Stimulated activated CD8-positive, alpha-beta memory T cell treated with anti-CD3 and anti-CD28 coated beads, Interleukin-7, amount 100 ng/mL, for 24 hours (primary cell): Measurements from ENCODE around the gene RNASE9.
A peak's percentile ranks its signal among the peaks of the same experiment; 100 is the strongest.
"Not testable (repeated sequence)": the region's sequence is repeated elsewhere in the genome, so short reads cannot be mapped to it uniquely, and the experiment has no call there.

Source experiments
- DNase-seq: peaks from one replicate; pipeline ENCODE4 v3.0.0-alpha.2; 2020; ENCODE audit warnings: low read depth

The RNASE9 gene

GRCh38 chr14:20560961-20561360 lies at the start of gene RNASE9:
RNASE9 (minus strand) TSS chr14:20561047.
- DNase-seq = no peak

- DNase-seq = peak; percentile 70
These were observed 49.3 kb upstream of the RNASE9 start for GRCh38 chr14:20610002-20610765.

- no peak for DNase-seq
These were observed 48.6 kb upstream of the RNASE9 start for GRCh38 chr14:20609215-20610001.

- no peak for DNase-seq
These were observed 47.7 kb upstream of the RNASE9 start for GRCh38 chr14:20608383-20609110.

- DNase-seq = no peak
These were observed 46.8 kb upstream of the RNASE9 start for GRCh38 chr14:20607617-20608016.

GRCh38 chr14:20606902-20607242 lies 46.0 kb upstream of the RNASE9 start:
- no peak for DNase-seq

GRCh38 chr14:20606190-20606901 lies 45.5 kb upstream of the RNASE9 start:
- no peak for DNase-seq

GRCh38 chr14:20603813-20604690 lies 43.2 kb upstream of the RNASE9 start:
- no peak for DNase-seq

- no peak for DNase-seq
These were observed 41.7 kb upstream of the RNASE9 start for GRCh38 chr14:20602583-20602982.

- DNase-seq = no peak
These were observed 40.7 kb upstream of the RNASE9 start for GRCh38 chr14:20601522-20601921.

- no peak for DNase-seq
These were observed 36.3 kb upstream of the RNASE9 start for GRCh38 chr14:20597108-20597507.

GRCh38 chr14:20595726-20596125 lies 34.9 kb upstream of the RNASE9 start:
- not testable (repeated sequence) for DNase-seq

- no peak for DNase-seq
These were observed 31.7 kb upstream of the RNASE9 start for GRCh38 chr14:20592574-20592973.

- no peak for DNase-seq
These were observed 30.4 kb upstream of the RNASE9 start, which contains the start of gene RNASE12 for GRCh38 chr14:20591235-20591634. RNASE12 (minus strand) TSS chr14:20591376; CDS start chr14:20590723, 653 bp downstream.

GRCh38 chr14:20587489-20588154 lies 26.8 kb upstream of the RNASE9 start, which contains the start of gene RNASE11:
RNASE11 (minus strand) TSS chr14:20588001.
- no peak for DNase-seq

- no peak for DNase-seq
These were observed 23.1 kb upstream of the RNASE9 start for GRCh38 chr14:20583908-20584307.

- DNase-seq = no peak
These were observed 22.3 kb upstream of the RNASE9 start for GRCh38 chr14:20583142-20583541.

- no peak for DNase-seq
These were observed 19.4 kb upstream of the RNASE9 start for GRCh38 chr14:20580242-20580641.

- DNase-seq = no peak
These were observed 18.1 kb upstream of the RNASE9 start for GRCh38 chr14:20578784-20579502.

- DNase-seq = no peak
These were observed 17.5 kb upstream of the RNASE9 start for GRCh38 chr14:20578325-20578724.
